Spleen (tissue), 11 donors: ENCODE data around the gene FAM151A. TPM values are rescaled to one million over a fixed set of nuclear protein-coding genes. Genes with fewer than 3 reads are reported as not detected.

Experiments
- DNase-seq: peaks from one replicate; pipeline ENCODE4 v3.0.0-alpha.2; 2020
- H3K27ac ChIP-seq, 8 donors: fragments of 200-600 bp; sonication (generic) in 7 of 8; 1 replicate in 4 of 8; 2 replicates in 4 of 8; pipeline versions ENCODE4 v1.5.0 to v1.8.0; 2016 to 2021; ENCODE audit warnings: inconsistent platforms in 4 of 8, mild to moderate bottlenecking in 4 of 8, moderate library complexity in 1 of 8
- H3K27me3 ChIP-seq, 7 donors: fragments of 200-600 bp; sonication (generic) in 6 of 7; replicated peaks in 1 of 7; 1 replicate in 4 of 7; 2 replicates in 3 of 7; pipeline versions ENCODE4 v1.5.0 to v1.8.0; 2016 to 2021; ENCODE audit warnings: inconsistent platforms in 3 of 7, mild to moderate bottlenecking in 1 of 7
- H3K36me3 ChIP-seq, 6 donors: fragments of 200-600 bp; sonication (generic) in 5 of 6; 1 replicate in 4 of 6; 2 replicates in 2 of 6; pipeline versions ENCODE4 v1.5.0 to v1.8.0; 2016 to 2021; ENCODE audit warnings: inconsistent platforms in 2 of 6
- H3K4me1 ChIP-seq, 6 donors: fragments of 200-600 bp; sonication (generic) in 5 of 6; 1 replicate in 3 of 6; 2 replicates in 3 of 6; pipeline versions ENCODE4 v1.5.0 to v1.8.0; 2016 to 2021; ENCODE audit warnings: inconsistent platforms in 3 of 6
- H3K4me3 ChIP-seq, 8 donors: fragments of 200-600 bp; sonication (generic) in 7 of 8; 1 replicate in 4 of 8; 2 replicates in 4 of 8; pipeline versions ENCODE4 v1.5.0 to v1.8.0; 2016 to 2021; ENCODE audit warnings: inconsistent platforms in 4 of 8, mild to moderate bottlenecking in 4 of 8, moderate library complexity in 2 of 8
- H3K9me3 ChIP-seq, 8 donors: fragments of 200-600 bp; sonication (generic) in 7 of 8; 1 replicate in 4 of 8; 2 replicates in 4 of 8; pipeline versions ENCODE4 v1.5.0 to v1.8.0; 2016 to 2021; ENCODE audit warnings: inconsistent platforms in 4 of 8
- POLR2A ChIP-seq, 3 donors: fragments of 450-650 bp; IDR thresholded peaks; one replicate each; pipeline ENCODE4 v1.5.1; 2017; ENCODE audit warnings: antibody characterized with exemption in 3 of 3, mild to moderate bottlenecking in 1 of 3
- POLR2AphosphoS5 ChIP-seq, 3 donors: sonication (generic); formaldehyde crosslinking; IDR thresholded peaks; one replicate each; pipeline ENCODE4 v1.5.1; 2017; ENCODE audit warnings: antibody characterized with exemption in 3 of 3
- WGBS, 5 donors: extraction: QIAGEN DNeasy Blood & Tissue Kit in 3 of 5; methylation state at CpG; one replicate each; pipeline versions ENCODE4 v1.1.5 to v1.1.7; 2013 to 2018; 5-methylcytosine and 5-hydroxymethylcytosine counted together
- intact Hi-C: fragments of 100-400 bp; cut with DNase I; formaldehyde crosslinking; loops from one replicate; pipeline ENCODE4 v1.15.0; 2023; ENCODE audit warnings: low total_unique reads
- polyA plus RNA-seq, 3 donors: library from polyadenylated mRNA; stranded (reverse); fragments of 200-250 nt; gene quantifications; one replicate each; pipeline ENCODE4 v1.2.1, GENCODE V29; 2013
- total RNA-seq, 7 donors: library from RNA; depleted of rRNA in 3 of 7; stranded (reverse); fragments of >200 nt in 3 of 7; fragmentation: NEBNext Ultra II Directional in 4 of 7; extraction: Animal tissue kit (Norgen Biotek cat#: 25700) in 4 of 7; gene quantifications; one replicate each; pipeline versions ENCODE4 v1.1.0 to v1.2.1, GENCODE V29; 2016 to 2021
- TF ChIP-seq, protein P1 (sequence below), 11 experiments: fragments of 200-600 bp in 7 of 11; fragments of 450-650 bp in 4 of 11; sonication (generic) in 4 of 11; IDR thresholded peaks in 8 of 11; conservative IDR thresholded peaks in 3 of 11; 1 replicate in 7 of 11; 2 replicates in 4 of 11; pipeline versions ENCODE4 v1.4.0 to v1.8.0; 2016 to 2021; ENCODE audit warnings: antibody characterized with exemption in 11 of 11, inconsistent platforms in 4 of 11, mild to moderate bottlenecking in 1 of 11
- donor health status: healthy with polysubstance abuse.
- donor health status: DM: no; HTN: no; CAD: no; lungs with moderate emphysema.
- donor health status: DM: no; HTN: no; CAD: no.
- donor health status: Bipolar disorder and iron deficiency.
- donor health status: healthy.
- donor health status: DM: no; HTN: no; CAD: no.
- donor health status: DM: yes; HTN: yes; CAD: no.

The FAM151A gene
- total and polyA plus RNA-seq, 10 donors, result 0.70 to 4.2 (median 0.97) TPM; not detected in 1

GRCh38 chr1:54575605-54576290 is 47.6 kb downstream of the FAM151A start:
- intact Hi-C loops, result no loop called here
- WGBS, 5 donors, result 88 to 95% (median 91%) methylated on average over 8 of the region's 8 CpGs

GRCh38 chr1:54575161-54575560 is 48.2 kb downstream of the FAM151A start:
- H3K27me3 ChIP-seq, result no peaks in the 10 kb centered on the region
- 90 to 95% (median 92%) methylated on average over 3 of the region's 3 CpGs for WGBS, 5 donors
- H3K4me1 ChIP-seq, result peaks cover 0 to 18% (median 14%) of the 10 kb centered on the region in 6 donors
- no peaks in the 10 kb centered on the region for H3K9me3 ChIP-seq
- peak; percentile 22 for DNase-seq
- intact Hi-C loops, result no loop called here
- H3K27ac ChIP-seq, result no peak overlapping the region
- no peaks in the 10 kb centered on the region for H3K36me3 ChIP-seq
- TF ChIP-seq POLR2A (IDR thresholded peaks at IDR 0.05), result no peak
- TF ChIP-seq POLR2AphosphoS5 (IDR thresholded peaks at IDR 0.05), result no peak
- TF ChIP-seq, protein P1, sequence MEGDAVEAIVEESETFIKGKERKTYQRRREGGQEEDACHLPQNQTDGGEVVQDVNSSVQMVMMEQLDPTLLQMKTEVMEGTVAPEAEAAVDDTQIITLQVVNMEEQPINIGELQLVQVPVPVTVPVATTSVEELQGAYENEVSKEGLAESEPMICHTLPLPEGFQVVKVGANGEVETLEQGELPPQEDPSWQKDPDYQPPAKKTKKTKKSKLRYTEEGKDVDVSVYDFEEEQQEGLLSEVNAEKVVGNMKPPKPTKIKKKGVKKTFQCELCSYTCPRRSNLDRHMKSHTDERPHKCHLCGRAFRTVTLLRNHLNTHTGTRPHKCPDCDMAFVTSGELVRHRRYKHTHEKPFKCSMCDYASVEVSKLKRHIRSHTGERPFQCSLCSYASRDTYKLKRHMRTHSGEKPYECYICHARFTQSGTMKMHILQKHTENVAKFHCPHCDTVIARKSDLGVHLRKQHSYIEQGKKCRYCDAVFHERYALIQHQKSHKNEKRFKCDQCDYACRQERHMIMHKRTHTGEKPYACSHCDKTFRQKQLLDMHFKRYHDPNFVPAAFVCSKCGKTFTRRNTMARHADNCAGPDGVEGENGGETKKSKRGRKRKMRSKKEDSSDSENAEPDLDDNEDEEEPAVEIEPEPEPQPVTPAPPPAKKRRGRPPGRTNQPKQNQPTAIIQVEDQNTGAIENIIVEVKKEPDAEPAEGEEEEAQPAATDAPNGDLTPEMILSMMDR (IDR thresholded peaks at IDR 0.05 in 8 of 11, conservative IDR thresholded peaks at IDR 0.05 in 3 of 11), result no peak
- no peak overlapping the region for H3K4me3 ChIP-seq

More at GRCh38 chr1:54575605-54576290, 47.6 kb downstream of the FAM151A start:
- peaks cover 0 to 18% (median 14%) of the 10 kb centered on the region in 6 donors for H3K4me1 ChIP-seq
- no peaks in the 10 kb centered on the region for H3K9me3 ChIP-seq
- no peaks in the 10 kb centered on the region for H3K36me3 ChIP-seq
- H3K4me3 ChIP-seq, result no peak overlapping the region
- no peak overlapping the region for H3K27ac ChIP-seq
- H3K27me3 ChIP-seq, result no peaks in the 10 kb centered on the region
- DNase-seq, result peak; percentile 50
- TF ChIP-seq POLR2AphosphoS5 (IDR thresholded peaks at IDR 0.05), result no peak
- no peak for TF ChIP-seq POLR2A (IDR thresholded peaks at IDR 0.05)
- TF ChIP-seq, protein P1 (IDR thresholded peaks at IDR 0.05 in 8 of 11, conservative IDR thresholded peaks at IDR 0.05 in 3 of 11), result no peak

GRCh38 chr1:54574158-54574778 is 49.1 kb downstream of the FAM151A start:
- TF ChIP-seq POLR2A (IDR thresholded peaks at IDR 0.05) (no peak), POLR2AphosphoS5 (IDR thresholded peaks at IDR 0.05) (no peak)
- TF ChIP-seq, protein P1 (IDR thresholded peaks at IDR 0.05 in 8 of 11, conservative IDR thresholded peaks at IDR 0.05 in 3 of 11), result no peak
- Histone ChIP-seq H3K27ac (no peak overlapping the region), H3K36me3 (no peaks in the 10 kb centered on the region), H3K4me3 (no peak overlapping the region), H3K27me3 (no peaks in the 10 kb centered on the region), H3K9me3 (no peaks in the 10 kb centered on the region), H3K4me1 (peaks cover 0 to 18% (median 14%) of the 10 kb centered on the region in 6 donors)
- intact Hi-C loops, result no loop called here
- 86 to 95% (median 92%) methylated on average over 12 of the region's 12 CpGs for WGBS, 5 donors
- DNase-seq, result peak; percentile 55

DNA sequence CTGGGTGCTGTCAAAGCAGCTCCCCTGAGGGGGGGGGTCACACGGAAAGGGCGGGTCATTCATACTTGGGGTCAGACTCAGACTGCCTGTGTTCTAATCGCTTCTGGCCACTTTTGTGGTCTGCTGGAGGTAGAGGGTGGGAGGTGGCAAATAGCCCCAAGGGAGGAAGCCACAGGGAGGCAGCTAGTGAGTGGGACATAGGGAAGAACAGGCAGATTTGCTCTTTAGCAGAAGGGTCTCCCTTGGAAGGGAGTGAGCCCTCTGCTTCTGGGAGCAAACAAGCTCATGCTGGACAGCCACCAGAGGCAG is 50.8 kb downstream of the FAM151A start:
- no peak overlapping the region for H3K4me3 ChIP-seq
- peak; percentile 43 for DNase-seq
- H3K27ac ChIP-seq, result peak overlapping the region in 1 of 8 donors; percentile 0
- no peaks in the 10 kb centered on the region for H3K9me3 ChIP-seq
- no peaks in the 10 kb centered on the region for H3K27me3 ChIP-seq
- intact Hi-C loops, result no loop called here
- peaks cover 0 to 23% (median 14%) of the 10 kb centered on the region in 6 donors for H3K4me1 ChIP-seq
- TF ChIP-seq POLR2AphosphoS5 (IDR thresholded peaks at IDR 0.05), result no peak
- TF ChIP-seq, protein P1 (IDR thresholded peaks at IDR 0.05 in 8 of 11, conservative IDR thresholded peaks at IDR 0.05 in 3 of 11), result no peak
- TF ChIP-seq POLR2A (IDR thresholded peaks at IDR 0.05), result no peak
- H3K36me3 ChIP-seq, result no peaks in the 10 kb centered on the region
- 31 to 63% (median 41%) methylated on average over 3 of the region's 3 CpGs for whole genome bisulfite sequencing, 5 donors
